H9 (cell line): ENCODE results near the gene PET100. TPM values are rescaled to one million over a fixed set of nuclear protein-coding genes. Genes with fewer than 3 reads are reported as not detected.

Experiments used
- DNase-seq: peaks from one replicate; pipeline ENCODE4 v3.0.0-alpha.2; 2017
- H2AFZ ChIP-seq: one replicate; pipeline ENCODE4 v1.6.1; 2013; ENCODE audit warnings: mild to moderate bottlenecking, low read length, control low read depth, moderate library complexity
- H2AK5ac ChIP-seq: 2 replicates; pipeline ENCODE4 v1.6.1; 2013; ENCODE audit warnings: low read length, control low read depth, mixed read lengths; ENCODE audit not compliant: insufficient read length
- H2BK120ac ChIP-seq: one replicate; pipeline ENCODE4 v1.6.1; 2013; ENCODE audit warnings: low read depth, mild to moderate bottlenecking, low read length, control low read depth, inconsistent platforms; ENCODE audit not compliant: poor library complexity, severe bottlenecking
- H2BK12ac ChIP-seq: 2 replicates; pipeline ENCODE4 v1.6.1; 2013; ENCODE audit warnings: low read length, control low read depth, mixed read lengths, low read depth; ENCODE audit not compliant: insufficient read length
- H2BK15ac ChIP-seq: 2 replicates; pipeline ENCODE4 v1.6.1; 2013; ENCODE audit warnings: low read depth, low read length, control low read depth
- H2BK20ac ChIP-seq: one replicate; pipeline ENCODE4 v1.6.1; 2013; ENCODE audit warnings: low read depth, mild to moderate bottlenecking, low read length, control low read depth, inconsistent platforms; ENCODE audit not compliant: poor library complexity, severe bottlenecking
- H2BK5ac ChIP-seq: 2 replicates; pipeline ENCODE4 v1.6.1; 2013; ENCODE audit warnings: low read length, control low read depth, mixed read lengths; ENCODE audit not compliant: insufficient read length
- H3K14ac ChIP-seq: 2 replicates; pipeline ENCODE4 v1.6.1; 2013; ENCODE audit warnings: low read length, control low read depth; ENCODE audit not compliant: insufficient read depth
- H3K18ac ChIP-seq: 2 replicates; pipeline ENCODE4 v1.6.1; 2013; ENCODE audit warnings: low read depth, mild to moderate bottlenecking, mixed read lengths, low read length, control low read depth; ENCODE audit not compliant: insufficient read length
- H3K23ac ChIP-seq: 2 replicates; pipeline ENCODE4 v1.6.1; 2013; ENCODE audit warnings: low read length, control low read depth, mixed read lengths, low read depth; ENCODE audit not compliant: insufficient read length
- H3K23me2 ChIP-seq: 2 replicates; pipeline ENCODE4 v1.6.1; 2013; ENCODE audit warnings: low read depth, mild to moderate bottlenecking, mixed read lengths, low read length, control low read depth; ENCODE audit not compliant: insufficient read length, poor library complexity, severe bottlenecking
- H3K27ac ChIP-seq: 2 replicates; pipeline ENCODE4 v1.5.1; 2013; ENCODE audit warnings: low read length, control low read depth, mixed read lengths, low read depth; ENCODE audit not compliant: insufficient read length
- H3K27me3 ChIP-seq: 2 replicates; pipeline ENCODE4 v1.6.1; 2013; ENCODE audit warnings: low read length, control low read depth, inconsistent platforms; ENCODE audit not compliant: insufficient read depth
- H3K4ac ChIP-seq: 2 replicates; pipeline ENCODE4 v1.6.1; 2013; ENCODE audit warnings: low read depth, mild to moderate bottlenecking, control low read depth, inconsistent platforms, low read length, moderate library complexity
- H3K4me1 ChIP-seq: 2 replicates; pipeline ENCODE4 v1.6.1; 2013; ENCODE audit warnings: low read length, control low read depth, inconsistent platforms; ENCODE audit not compliant: insufficient read depth
- H3K4me2 ChIP-seq: 2 replicates; pipeline ENCODE4 v1.6.1; 2013; ENCODE audit warnings: low read length, control low read depth, mixed read lengths; ENCODE audit not compliant: insufficient read length, insufficient read depth
- H3K56ac ChIP-seq: 2 replicates; pipeline ENCODE4 v1.6.1; 2013; ENCODE audit warnings: low read depth, mild to moderate bottlenecking, mixed read lengths, low read length, control low read depth; ENCODE audit not compliant: insufficient read length
- H3K79me1 ChIP-seq: 2 replicates; pipeline ENCODE4 v1.6.1; 2013; ENCODE audit warnings: low read depth, mild to moderate bottlenecking, moderate library complexity, low read length, control low read depth, inconsistent platforms; ENCODE audit not compliant: insufficient read depth, poor library complexity, severe bottlenecking
- H3K79me2 ChIP-seq: 2 replicates; pipeline ENCODE4 v1.6.1; 2013; ENCODE audit warnings: low read length, control low read depth, inconsistent platforms; ENCODE audit not compliant: insufficient read depth
- H3K9ac ChIP-seq: 2 replicates; pipeline ENCODE4 v1.6.1; 2013; ENCODE audit warnings: low read length, control low read depth, mixed read lengths; ENCODE audit not compliant: insufficient read length; ENCODE audit errors: extremely low read depth
- H3K9me3 ChIP-seq: one replicate; pipeline ENCODE4 v1.6.1; 2013; ENCODE audit warnings: low read depth, low read length, inconsistent platforms; ENCODE audit not compliant: control insufficient read depth
- H3T11ph ChIP-seq: one replicate; pipeline ENCODE4 v1.6.1; 2013; ENCODE audit warnings: mild to moderate bottlenecking, low read length, control low read depth, inconsistent platforms
- H4K20me1 ChIP-seq: one replicate; pipeline ENCODE4 v1.6.1; 2013; ENCODE audit not compliant: control insufficient read depth, insufficient read length, insufficient read depth
- H4K5ac ChIP-seq: 2 replicates; pipeline ENCODE4 v1.6.1; 2013; ENCODE audit warnings: low read depth, mild to moderate bottlenecking, mixed read lengths, low read length, control low read depth; ENCODE audit not compliant: insufficient read length
- H4K8ac ChIP-seq: replicated peaks from 2 replicates; pipeline ENCODE4 v1.6.1; 2013; ENCODE audit warnings: low read length, control low read depth, mixed read lengths, low read depth; ENCODE audit not compliant: insufficient read length
- H4K91ac ChIP-seq: 2 replicates; pipeline ENCODE4 v1.6.1; 2013; ENCODE audit warnings: low read depth, mild to moderate bottlenecking, moderate library complexity, mixed read lengths, low read length, control low read depth; ENCODE audit not compliant: insufficient read length
- H3K27ac Mint-ChIP-seq, 3 experiments: 2 replicates in 2 of 3; 3 replicates in 1 of 3; pipeline ENCODE4 v1.8.0; 2020 to 2021; ENCODE audit warnings: mixed read lengths in 3 of 3, mild to moderate bottlenecking in 1 of 3, moderate library complexity in 1 of 3
- H3K27me3 Mint-ChIP-seq: 2 replicates; pipeline ENCODE4 v1.8.0; 2021; ENCODE audit warnings: low read depth, mild to moderate bottlenecking, moderate library complexity, mixed read lengths
- H3K36me3 Mint-ChIP-seq, 3 experiments: 2 replicates in 2 of 3; 3 replicates in 1 of 3; pipeline ENCODE4 v1.8.0; 2020 to 2021; ENCODE audit warnings: low read depth in 3 of 3, mixed read lengths in 3 of 3; ENCODE audit not compliant: insufficient read depth in 1 of 3
- H3K4me1 Mint-ChIP-seq, 2 experiments: 2 replicates each; pipeline ENCODE4 v1.8.0; 2020; ENCODE audit warnings: mixed read lengths in 2 of 2
- H3K4me3 Mint-ChIP-seq, 2 experiments: 2 replicates in 1 of 2; 3 replicates in 1 of 2; pipeline ENCODE4 v1.8.0; 2020 to 2021; ENCODE audit warnings: mild to moderate bottlenecking in 2 of 2, mixed read lengths in 2 of 2, moderate library complexity in 1 of 2
- H3K9me3 Mint-ChIP-seq, 2 experiments: 2 replicates in 1 of 2; 3 replicates in 1 of 2; pipeline ENCODE4 v1.8.0; 2020; ENCODE audit warnings: mild to moderate bottlenecking in 2 of 2, mixed read lengths in 2 of 2, moderate library complexity in 1 of 2
- CTCF ChIP-seq: fragments of 200-600 bp; sonication (generic); conservative IDR thresholded peaks from 3 replicates; pipeline ENCODE4 v1.8.0; 2021; ENCODE audit warnings: antibody characterized with exemption, mild to moderate bottlenecking
- WGBS: extraction: QIAGEN DNeasy Blood & Tissue Kit; methylation state at CpG from one replicate; pipeline ENCODE4 v1.1.7; 2013; ENCODE audit warnings: missing lambda C conversion rate, low lambda C conversion rate, mixed read lengths; ENCODE audit not compliant: insufficient read length; ENCODE audit errors: extremely low coverage; 5-methylcytosine and 5-hydroxymethylcytosine counted together
- total RNA-seq: library from RNA; stranded (reverse); gene quantifications from 2 replicates; pipeline ENCODE4 v1.2.1, GENCODE V29; 2021

Gene PET100
- total RNA-seq, 1 experiment from 2014 or later: 129 TPM

GRCh38 chr19:7606289-7606688 lies 23.3 kb upstream of the PET100 start:
- no peaks in the 10 kb centered on the region for H4K20me1 ChIP-seq
- no peaks in the 10 kb centered on the region for H3K23me2 ChIP-seq
- Mint-ChIP-seq H3K4me1 (peaks cover 5 to 23% of the 10 kb centered on the region in 2 experiments), H3K27me3 (peaks cover 1% of the 10 kb centered on the region; the same call in 1 of the 2 replicates), H3K27ac (no peak overlapping the region), H3K4me3 (no peak overlapping the region), H3K9me3 (peaks cover 0 to 2% of the 10 kb centered on the region in 2 experiments; a peak in 1 of 5 replicates), H3K36me3 (peaks cover 12 to 33% (median 33%) of the 10 kb centered on the region in 3 experiments)
- no peaks in the 10 kb centered on the region for H3K27me3 ChIP-seq
- H4K5ac ChIP-seq: no peak overlapping the region
- H2AK5ac ChIP-seq: no peak overlapping the region
- no peak overlapping the region for H3K18ac ChIP-seq
- no peak overlapping the region for H3K56ac ChIP-seq
- H2BK12ac ChIP-seq: no peak overlapping the region
- H3K4ac ChIP-seq: no peak overlapping the region
- H3K27ac ChIP-seq: no peak overlapping the region
- no peak overlapping the region for H3K9ac ChIP-seq
- no peak overlapping the region for H4K91ac ChIP-seq
- peaks cover 5% of the 10 kb centered on the region for H3K79me1 ChIP-seq
- H3K4me2 ChIP-seq: no peak overlapping the region
- no peak overlapping the region for H3K23ac ChIP-seq
- H2BK20ac ChIP-seq: no peak overlapping the region
- H4K8ac ChIP-seq: no peak overlapping the region
- no peaks in the 10 kb centered on the region for H3K79me2 ChIP-seq
- WGBS: no CpG with 5 or more reads among the region's 17 CpGs
- H2BK5ac ChIP-seq: no peak overlapping the region
- no peak overlapping the region for H3T11ph ChIP-seq
- no peak for DNase-seq
- H2AFZ ChIP-seq: no peak overlapping the region
- no peak for TF ChIP-seq CTCF
- no peak overlapping the region for H3K14ac ChIP-seq
- H2BK15ac ChIP-seq: no peak overlapping the region
- no peaks in the 10 kb centered on the region for H3K9me3 ChIP-seq
- no peak overlapping the region for H2BK120ac ChIP-seq
- no peaks in the 10 kb centered on the region; the same call in 1 of the 2 replicates for H3K4me1 ChIP-seq
